HepG2 (cell line): Measurements from ENCODE around the gene DNTTIP2. TPM values are rescaled to one million over a fixed set of nuclear protein-coding genes. Genes with fewer than 3 reads are reported as not detected.
A peak's percentile ranks its signal among the peaks of the same experiment; 100 is the strongest.

Source experiments
- AGO2 ChIP-seq: fragments of 200-400 bp; formaldehyde crosslinking; optimal IDR thresholded peaks from 2 replicates; pipeline ENCODE3; 2017; ENCODE audit warnings: mild to moderate bottlenecking, low read depth, low read length, moderate library complexity
- ETV6 ChIP-seq: sonication (generic); formaldehyde crosslinking; conservative IDR thresholded peaks from 2 replicates; pipeline ENCODE4 v1.4.0; 2020; ENCODE audit warnings: missing genetic modification reagents
- FOXA1 ChIP-seq, 2 experiments: fragments of 450-650 bp in 1 of 2; sonication (generic) in 1 of 2; formaldehyde crosslinking in 1 of 2; IDR thresholded peaks; 2 replicates each; pipeline versions ENCODE4 v1.4.0 to v1.6.1; 2016 to 2020; ENCODE audit warnings: missing genetic modification reagents in 1 of 2
- MED1 ChIP-seq: sonication (generic); formaldehyde crosslinking; IDR thresholded peaks from 2 replicates; pipeline ENCODE4 v1.4.0; 2020; ENCODE audit warnings: missing genetic modification reagents
- MYC ChIP-seq: sonication (generic); formaldehyde crosslinking; IDR thresholded peaks from 2 replicates; pipeline ENCODE4 v1.9.0; 2021; ENCODE audit warnings: missing genetic modification reagents, borderline replicate concordance
- MYNN ChIP-seq: sonication (generic); formaldehyde crosslinking; IDR thresholded peaks from 2 replicates; pipeline ENCODE4 v1.4.0; 2020; ENCODE audit warnings: mild to moderate bottlenecking, low read depth, missing genetic modification reagents
- NFYB ChIP-seq: sonication (generic); formaldehyde crosslinking; IDR thresholded peaks from 2 replicates; pipeline ENCODE4 v1.4.0; 2020; ENCODE audit warnings: missing genetic modification reagents
- TCF12 ChIP-seq, 2 experiments: fragments of 450-650 bp in 1 of 2; sonication (generic) in 1 of 2; formaldehyde crosslinking in 1 of 2; IDR thresholded peaks; 2 replicates each; pipeline versions ENCODE4 v1.6.1 to v1.8.0; 2017 to 2022; ENCODE audit warnings: antibody characterized with exemption in 1 of 2, mild to moderate bottlenecking in 1 of 2, missing genetic modification reagents in 1 of 2, moderate library complexity in 1 of 2
- ZNF432 ChIP-seq: sonication (generic); formaldehyde crosslinking; IDR thresholded peaks from 2 replicates; pipeline ENCODE4 v1.5.0; 2020; ENCODE audit warnings: missing genetic modification reagents, mild to moderate bottlenecking, borderline replicate concordance
- ZNF513 ChIP-seq: sonication (generic); formaldehyde crosslinking; conservative IDR thresholded peaks from 2 replicates; pipeline ENCODE4 v1.5.0; 2020; ENCODE audit warnings: missing genetic modification reagents
- ZNF547 ChIP-seq: sonication (generic); formaldehyde crosslinking; IDR thresholded peaks from 2 replicates; pipeline ENCODE4 v1.5.1; 2020; ENCODE audit warnings: mild to moderate bottlenecking, missing genetic modification reagents
- ZNF687 ChIP-seq: sonication (generic); formaldehyde crosslinking; IDR thresholded peaks from 2 replicates; pipeline ENCODE4 v1.5.1; 2020; ENCODE audit warnings: mild to moderate bottlenecking, missing genetic modification reagents, moderate library complexity
- polyA plus RNA-seq, 8 experiments: library from polyadenylated mRNA; depleted of rRNA in 3 of 8; stranded (reverse) in 7 of 8; unstranded in 1 of 8; fragments of >200 nt; fragmentation: Illumina TruSeq in 4 of 8; extraction: Trizol in 4 of 8; gene quantifications; 2 replicates each; pipeline versions ENCODE4 v1.2.1 to v1.2.3, GENCODE V29; 2011 to 2016; ENCODE audit warnings: low read depth in 4 of 8, missing spikeins in 1 of 8, mixed read lengths in 1 of 8; ENCODE audit not compliant: insufficient read depth in 1 of 8
- total RNA-seq, 5 experiments: library from RNA; depleted of rRNA; stranded (reverse); fragments of >200 nt; fragmentation: Illumina TruSeq; extraction: Trizol; gene quantifications; 2 replicates each; pipeline ENCODE4 v1.2.3, GENCODE V29; 2016; ENCODE audit warnings: low read depth in 1 of 5
- TF ChIP-seq, protein P1 (sequence below): sonication (generic); formaldehyde crosslinking; IDR thresholded peaks from 2 replicates; pipeline ENCODE4 v1.4.0; 2020; ENCODE audit warnings: mild to moderate bottlenecking, missing genetic modification reagents
- TF ChIP-seq, protein P2 (sequence below): sonication (generic); formaldehyde crosslinking; IDR thresholded peaks from 2 replicates; pipeline ENCODE4 v1.4.0; 2020; ENCODE audit warnings: missing genetic modification reagents

Gene DNTTIP2
- total and polyA plus RNA-seq, 2 of the 13 experiments (the other 11 are each of a cell fraction or from before 2014, with no cell fraction given): 11.4 to 63.3 TPM

GRCh38 chr1:93844262-93845045 is 34.6 kb downstream of the DNTTIP2 start (continued):
- TF ChIP-seq AGO2 (no peak), MYC (CRISPR knock-in tag) (no peak), MED1 (CRISPR knock-in tag) (no peak), FOXA1 (IDR thresholded peaks at IDR 0.05) (no peak), FOXA1 (CRISPR knock-in tag; IDR thresholded peaks at IDR 0.05) (peak; percentile 42; the same call in 1 of the 2 replicates), ZNF432 (no peak), NFYB (CRISPR knock-in tag) (no peak), ZNF687 (CRISPR knock-in tag) (no peak), ETV6 (CRISPR knock-in tag) (no peak), TCF12 (IDR thresholded peaks at IDR 0.05) (no peak), TCF12 (CRISPR knock-in tag; IDR thresholded peaks at IDR 0.05) (no peak), ZNF513 (CRISPR knock-in tag) (no peak), MYNN (CRISPR knock-in tag) (no peak), ZNF547 (CRISPR knock-in tag) (no peak)
- TF ChIP-seq, protein P1, sequence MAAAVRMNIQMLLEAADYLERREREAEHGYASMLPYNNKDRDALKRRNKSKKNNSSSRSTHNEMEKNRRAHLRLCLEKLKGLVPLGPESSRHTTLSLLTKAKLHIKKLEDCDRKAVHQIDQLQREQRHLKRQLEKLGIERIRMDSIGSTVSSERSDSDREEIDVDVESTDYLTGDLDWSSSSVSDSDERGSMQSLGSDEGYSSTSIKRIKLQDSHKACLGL (CRISPR knock-in tag): no peak
- TF ChIP-seq, protein P2, sequence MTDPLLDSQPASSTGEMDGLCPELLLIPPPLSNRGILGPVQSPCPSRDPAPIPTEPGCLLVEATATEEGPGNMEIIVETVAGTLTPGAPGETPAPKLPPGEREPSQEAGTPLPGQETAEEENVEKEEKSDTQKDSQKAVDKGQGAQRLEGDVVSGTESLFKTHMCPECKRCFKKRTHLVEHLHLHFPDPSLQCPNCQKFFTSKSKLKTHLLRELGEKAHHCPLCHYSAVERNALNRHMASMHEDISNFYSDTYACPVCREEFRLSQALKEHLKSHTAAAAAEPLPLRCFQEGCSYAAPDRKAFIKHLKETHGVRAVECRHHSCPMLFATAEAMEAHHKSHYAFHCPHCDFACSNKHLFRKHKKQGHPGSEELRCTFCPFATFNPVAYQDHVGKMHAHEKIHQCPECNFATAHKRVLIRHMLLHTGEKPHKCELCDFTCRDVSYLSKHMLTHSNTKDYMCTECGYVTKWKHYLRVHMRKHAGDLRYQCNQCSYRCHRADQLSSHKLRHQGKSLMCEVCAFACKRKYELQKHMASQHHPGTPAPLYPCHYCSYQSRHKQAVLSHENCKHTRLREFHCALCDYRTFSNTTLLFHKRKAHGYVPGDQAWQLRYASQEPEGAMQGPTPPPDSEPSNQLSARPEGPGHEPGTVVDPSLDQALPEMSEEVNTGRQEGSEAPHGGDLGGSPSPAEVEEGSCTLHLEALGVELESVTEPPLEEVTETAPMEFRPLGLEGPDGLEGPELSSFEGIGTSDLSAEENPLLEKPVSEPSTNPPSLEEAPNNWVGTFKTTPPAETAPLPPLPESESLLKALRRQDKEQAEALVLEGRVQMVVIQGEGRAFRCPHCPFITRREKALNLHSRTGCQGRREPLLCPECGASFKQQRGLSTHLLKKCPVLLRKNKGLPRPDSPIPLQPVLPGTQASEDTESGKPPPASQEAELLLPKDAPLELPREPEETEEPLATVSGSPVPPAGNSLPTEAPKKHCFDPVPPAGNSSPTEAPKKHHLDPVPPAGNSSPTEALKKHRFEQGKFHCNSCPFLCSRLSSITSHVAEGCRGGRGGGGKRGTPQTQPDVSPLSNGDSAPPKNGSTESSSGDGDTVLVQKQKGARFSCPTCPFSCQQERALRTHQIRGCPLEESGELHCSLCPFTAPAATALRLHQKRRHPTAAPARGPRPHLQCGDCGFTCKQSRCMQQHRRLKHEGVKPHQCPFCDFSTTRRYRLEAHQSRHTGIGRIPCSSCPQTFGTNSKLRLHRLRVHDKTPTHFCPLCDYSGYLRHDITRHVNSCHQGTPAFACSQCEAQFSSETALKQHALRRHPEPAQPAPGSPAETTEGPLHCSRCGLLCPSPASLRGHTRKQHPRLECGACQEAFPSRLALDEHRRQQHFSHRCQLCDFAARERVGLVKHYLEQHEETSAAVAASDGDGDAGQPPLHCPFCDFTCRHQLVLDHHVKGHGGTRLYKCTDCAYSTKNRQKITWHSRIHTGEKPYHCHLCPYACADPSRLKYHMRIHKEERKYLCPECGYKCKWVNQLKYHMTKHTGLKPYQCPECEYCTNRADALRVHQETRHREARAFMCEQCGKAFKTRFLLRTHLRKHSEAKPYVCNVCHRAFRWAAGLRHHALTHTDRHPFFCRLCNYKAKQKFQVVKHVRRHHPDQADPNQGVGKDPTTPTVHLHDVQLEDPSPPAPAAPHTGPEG (CRISPR knock-in tag): no peak
